PC-9 (cell line): ENCODE measurements around the gene SAT1. TPM values are rescaled to one million over a fixed set of nuclear protein-coding genes. Genes with fewer than 3 reads are reported as not detected.

ENCODE experiments used
- BruUV-seq: library from RNA; stranded (reverse); fragments of 400-500 nt; replicated peaks from 2 replicates; lab custom pipeline; 2021; lab: Mats Ljungman, UMichigan
- CTCF ChIA-PET: fragments of 300-600 bp; sonication (Branson Sonifier 250); formaldehyde crosslinking; loops from one replicate; lab custom pipeline; 2022; ENCODE audit warnings: antibody characterized with exemption; lab: Charles Lee
- POLR2A ChIA-PET: fragments of 300-600 bp; sonication (Branson Sonifier 250); formaldehyde crosslinking; loops from one replicate; lab custom pipeline; 2022; ENCODE audit warnings: antibody characterized with exemption; ENCODE audit not compliant: unreplicated experiment; lab: Charles Lee
- DNase-seq, 2 experiments: peaks; one replicate each; pipeline versions ENCODE4 v3.0.0 to v3.0.0-alpha.2; 2015 to 2022; ENCODE audit warnings: mixed read lengths in 1 of 2
- H2AFZ ChIP-seq: fragments of 200-600 bp; sonication (generic); 2 replicates; pipeline ENCODE4 v1.8.1; 2017; ENCODE audit warnings: antibody characterized with exemption
- H3F3A ChIP-seq: fragments of 200-600 bp; sonication (generic); 2 replicates; pipeline ENCODE4 v1.8.1; 2017; ENCODE audit warnings: antibody characterized with exemption, mild to moderate bottlenecking, low read depth; ENCODE audit not compliant: insufficient read depth
- H3K27ac ChIP-seq: fragments of 200-600 bp; sonication (generic); 2 replicates; pipeline ENCODE4 v1.6.1; 2016; ENCODE audit warnings: mixed run types
- H3K27me3 ChIP-seq: fragments of 200-600 bp; sonication (generic); 2 replicates; pipeline ENCODE4 v1.6.1; 2016; ENCODE audit warnings: low read depth, mixed run types; ENCODE audit not compliant: insufficient read depth
- H3K36me3 ChIP-seq: fragments of 200-600 bp; sonication (generic); 2 replicates; pipeline ENCODE4 v1.6.1; 2016; ENCODE audit warnings: low read depth, mixed run types
- H3K4me1 ChIP-seq: fragments of 200-600 bp; sonication (generic); replicated peaks from 2 replicates; pipeline ENCODE4 v1.6.1; 2016; ENCODE audit warnings: mixed run types; ENCODE audit not compliant: insufficient read depth
- H3K4me2 ChIP-seq: fragments of 200-600 bp; sonication (generic); 2 replicates; pipeline ENCODE4 v1.6.1; 2017; ENCODE audit warnings: mixed run types
- H3K4me3 ChIP-seq: fragments of 200-600 bp; sonication (generic); 2 replicates; pipeline ENCODE4 v1.6.1; 2016; ENCODE audit warnings: mixed run types
- H3K79me2 ChIP-seq: fragments of 200-600 bp; sonication (generic); 2 replicates; pipeline ENCODE4 v1.6.1; 2017; ENCODE audit warnings: low read depth, mixed run types
- H3K9me2 ChIP-seq: fragments of 200-600 bp; sonication (generic); 2 replicates; pipeline ENCODE4 v1.8.1; 2017; ENCODE audit warnings: mild to moderate bottlenecking; ENCODE audit not compliant: insufficient read depth
- H3K9me3 ChIP-seq: fragments of 200-600 bp; sonication (generic); 2 replicates; pipeline ENCODE4 v1.8.1; 2016; ENCODE audit warnings: low read depth; ENCODE audit not compliant: insufficient read depth
- H4K20me1 ChIP-seq: fragments of 200-600 bp; sonication (generic); 2 replicates; pipeline ENCODE4 v1.8.1; 2017; ENCODE audit not compliant: insufficient read depth
- EZH2 ChIP-seq: fragments of 200-600 bp; sonication (generic); IDR thresholded peaks from 2 replicates; pipeline ENCODE4 v1.8.0; 2017; ENCODE audit warnings: antibody characterized with exemption, low read depth
- intact Hi-C: fragments of 100-400 bp; cut with micrococcal nuclease; formaldehyde crosslinking; loops from one replicate; pipeline ENCODE4 v1.10.0; 2022; ENCODE audit not compliant: unreplicated experiment
- total RNA-seq: library from RNA; stranded (reverse); gene quantifications from 2 replicates; pipeline ENCODE4 v1.2.3, GENCODE V29; 2021
- TF ChIP-seq, protein P1 (sequence below): fragments of 200-600 bp; sonication (generic); conservative IDR thresholded peaks from 2 replicates; pipeline ENCODE4 v1.6.1; 2017; ENCODE audit warnings: mixed run types, antibody characterized with exemption, mild to moderate bottlenecking, moderate library complexity

Gene SAT1
- total RNA-seq, 1 experiment from 2014 or later = 99.1 TPM

DNA sequence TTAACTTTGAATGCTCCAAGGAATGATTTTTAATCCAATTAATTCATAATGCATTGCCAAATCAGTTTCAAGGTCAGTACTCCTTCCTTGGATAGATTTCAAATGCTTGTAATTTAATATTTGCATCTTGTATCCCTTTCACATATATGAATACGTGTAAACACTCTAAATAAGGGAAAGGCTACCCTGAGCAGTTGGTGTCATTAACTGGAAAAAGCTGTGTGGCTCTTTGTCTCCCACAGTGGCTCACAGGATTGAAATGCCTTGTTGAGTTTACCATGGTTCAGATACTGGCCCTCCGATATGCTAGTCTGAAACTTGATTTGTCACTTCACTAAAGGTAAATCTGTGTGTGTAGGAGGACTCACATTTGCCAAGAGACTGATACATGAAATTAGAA, 23.2 kb upstream of the SAT1 start:
- H3K79me2 ChIP-seq = no peaks in the 10 kb centered on the region
- no peak for TF ChIP-seq EZH2
- TF ChIP-seq, protein P1, sequence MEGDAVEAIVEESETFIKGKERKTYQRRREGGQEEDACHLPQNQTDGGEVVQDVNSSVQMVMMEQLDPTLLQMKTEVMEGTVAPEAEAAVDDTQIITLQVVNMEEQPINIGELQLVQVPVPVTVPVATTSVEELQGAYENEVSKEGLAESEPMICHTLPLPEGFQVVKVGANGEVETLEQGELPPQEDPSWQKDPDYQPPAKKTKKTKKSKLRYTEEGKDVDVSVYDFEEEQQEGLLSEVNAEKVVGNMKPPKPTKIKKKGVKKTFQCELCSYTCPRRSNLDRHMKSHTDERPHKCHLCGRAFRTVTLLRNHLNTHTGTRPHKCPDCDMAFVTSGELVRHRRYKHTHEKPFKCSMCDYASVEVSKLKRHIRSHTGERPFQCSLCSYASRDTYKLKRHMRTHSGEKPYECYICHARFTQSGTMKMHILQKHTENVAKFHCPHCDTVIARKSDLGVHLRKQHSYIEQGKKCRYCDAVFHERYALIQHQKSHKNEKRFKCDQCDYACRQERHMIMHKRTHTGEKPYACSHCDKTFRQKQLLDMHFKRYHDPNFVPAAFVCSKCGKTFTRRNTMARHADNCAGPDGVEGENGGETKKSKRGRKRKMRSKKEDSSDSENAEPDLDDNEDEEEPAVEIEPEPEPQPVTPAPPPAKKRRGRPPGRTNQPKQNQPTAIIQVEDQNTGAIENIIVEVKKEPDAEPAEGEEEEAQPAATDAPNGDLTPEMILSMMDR = no peak
- no peak for DNase-seq
- POLR2A ChIA-PET = no interaction called here
- intact Hi-C loops = no loop called here
- H2AFZ ChIP-seq = no peak overlapping the region
- H3F3A ChIP-seq = no peaks in the 10 kb centered on the region
- CTCF ChIA-PET = interaction anchor here (0.6 kb wide), 1 partner anchor 129 kb away, joined by 3 read pairs; no protein-coding TSS in a partner anchor
- H3K9me2 ChIP-seq = no peaks in the 10 kb centered on the region
- no peak overlapping the region for H3K4me3 ChIP-seq
- BruUV-seq = no TSS peak
- H3K27me3 ChIP-seq = no peaks in the 10 kb centered on the region
- no peaks in the 10 kb centered on the region for H3K9me3 ChIP-seq
- no peaks in the 10 kb centered on the region for H3K36me3 ChIP-seq
- H3K4me2 ChIP-seq = no peak overlapping the region
- no peaks in the 10 kb centered on the region for H4K20me1 ChIP-seq
- H3K27ac ChIP-seq = no peak overlapping the region
- peaks cover under 1% of the 10 kb centered on the region; the same call in 1 of the 2 replicates for H3K4me1 ChIP-seq

DNA sequence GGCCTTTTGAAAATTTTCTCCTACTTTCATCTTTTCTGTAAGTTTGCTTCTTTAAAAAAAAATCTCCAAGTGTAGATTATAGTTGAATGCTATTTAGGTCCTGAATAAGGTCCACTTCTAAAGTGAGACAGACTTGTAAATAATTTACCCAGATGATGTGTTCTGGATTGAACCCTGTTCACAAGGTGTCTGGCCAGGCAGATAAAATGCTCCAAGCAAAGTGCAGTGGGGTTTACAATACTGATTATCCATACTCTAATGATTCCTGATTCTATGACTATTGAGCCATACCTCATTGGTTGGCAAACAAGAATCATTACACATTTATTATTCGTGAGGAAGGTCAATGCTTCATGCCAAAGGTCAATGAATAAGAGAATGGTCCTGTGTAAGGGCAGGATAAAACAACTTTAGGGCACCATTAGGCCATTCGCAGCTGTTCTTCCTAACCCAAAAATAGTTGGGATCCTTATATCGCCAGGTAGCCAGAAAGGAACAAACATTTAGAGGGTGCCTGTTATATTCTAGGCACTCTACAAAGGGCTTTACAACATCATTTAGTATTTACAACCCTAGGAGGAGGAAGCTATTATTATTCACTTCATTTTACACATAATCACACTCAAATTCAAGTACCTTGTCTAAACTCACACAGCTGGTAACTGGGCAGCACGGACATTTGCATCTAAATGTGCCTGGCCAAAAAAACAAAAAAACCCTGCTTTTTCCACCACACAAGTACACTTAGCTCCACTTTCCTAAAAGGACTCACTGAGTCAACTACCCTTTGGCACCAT, 18.6 kb upstream of the SAT1 start:
- Histone ChIP-seq H3K27ac (no peak overlapping the region), H3K4me1 (no peaks in the 10 kb centered on the region; the same call in 1 of the 2 replicates), H3K4me2 (no peak overlapping the region), H3K27me3 (no peaks in the 10 kb centered on the region), H4K20me1 (no peaks in the 10 kb centered on the region), H3K4me3 (no peak overlapping the region), H3K9me3 (no peaks in the 10 kb centered on the region), H3K9me2 (no peaks in the 10 kb centered on the region), H3K36me3 (no peaks in the 10 kb centered on the region), H3K79me2 (no peaks in the 10 kb centered on the region), H2AFZ (no peak overlapping the region), H3F3A (peaks cover 7% of the 10 kb centered on the region; the same call in 1 of the 2 replicates)
- TF ChIP-seq, protein P1 = no peak
- TF ChIP-seq EZH2 = no peak
- DNase-seq = no peak
- no TSS peak for BruUV-seq
- POLR2A ChIA-PET = no interaction called here
- CTCF ChIA-PET = no interaction called here
- intact Hi-C loops = no loop called here

DNA sequence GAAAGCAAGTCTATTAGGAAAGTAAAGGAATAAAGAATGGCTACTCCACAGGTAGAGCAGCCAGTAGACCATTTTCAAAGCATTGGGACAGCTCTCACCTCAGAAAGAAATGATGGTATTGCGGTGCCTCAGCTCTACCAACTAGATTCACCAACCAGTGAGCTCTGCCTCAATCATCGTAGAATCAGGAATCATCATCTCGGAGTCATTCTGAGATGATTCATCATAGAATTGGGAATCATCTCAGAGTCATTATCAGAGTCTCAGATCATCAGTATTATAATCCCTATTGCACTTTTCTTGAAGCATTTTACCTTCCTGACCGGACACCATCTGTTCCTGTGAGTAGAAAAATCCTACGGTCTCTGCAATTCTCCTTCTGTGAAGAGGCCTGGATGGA, 17.5 kb upstream of the SAT1 start:
- CTCF ChIA-PET = no interaction called here
- no peaks in the 10 kb centered on the region for H3K27me3 ChIP-seq
- H3K79me2 ChIP-seq = no peaks in the 10 kb centered on the region
- no peaks in the 10 kb centered on the region for H3K9me3 ChIP-seq
- no peak overlapping the region for H3K4me2 ChIP-seq
- no peaks in the 10 kb centered on the region for H3K36me3 ChIP-seq
- H2AFZ ChIP-seq = no peak overlapping the region
- no peaks in the 10 kb centered on the region for H4K20me1 ChIP-seq
- no peak for TF ChIP-seq EZH2
- TF ChIP-seq, protein P1 = no peak
- no peak overlapping the region for H3K27ac ChIP-seq
- intact Hi-C loops = no loop called here
- H3K9me2 ChIP-seq = no peaks in the 10 kb centered on the region
- H3K4me3 ChIP-seq = no peak overlapping the region
- POLR2A ChIA-PET = no interaction called here
- no peaks in the 10 kb centered on the region; the same call in 1 of the 2 replicates for H3K4me1 ChIP-seq
- no TSS peak for BruUV-seq
- no peak for DNase-seq
- peaks cover 7% of the 10 kb centered on the region; the same call in 1 of the 2 replicates for H3F3A ChIP-seq
